Measurements from ENCODE around the gene CHRM1. TPM values are rescaled to one million over a fixed set of nuclear protein-coding genes. Genes with fewer than 3 reads are reported as not detected.
A peak's percentile ranks its signal among the peaks of the same experiment; 100 is the strongest.

Gene CHRM1
- total RNA-seq, 4 donors from 2014 or later, result not detected

- H3K27ac ChIP-seq, result peak overlapping the region in 2 of 4 donors; percentile 11 to 27
- 53 to 61% methylated on average over 6 to 9 of the region's 9 CpGs for WGBS, 2 donors
Observed at GRCh38 chr11:62908468-62909072, 12.6 kb downstream of the CHRM1 start.

GRCh38 chr11:62905927-62906531 lies 15.1 kb downstream of the CHRM1 start:
- peak; percentile 70 to 87 for DNase-seq (ENCODE audit: low spot score in 2 of 2)
- H3K9me3 ChIP-seq, result no peaks in the 10 kb centered on the region
- H3K4me3 ChIP-seq, result no peak overlapping the region
- 12 to 16% methylated on average over 14 of the region's 14 CpGs for WGBS, 2 donors
- H3K4me1 ChIP-seq, result peaks cover 0 to 20% (median 11%) of the 10 kb centered on the region in 4 donors
- no peaks in the 10 kb centered on the region for H3K27me3 ChIP-seq
- TF ChIP-seq POLR2A (IDR thresholded peaks at IDR 0.05) (no peak), CTCF (IDR thresholded peaks at IDR 0.05) (peak; percentile 94 to 99 (median 97))
- H3K27ac ChIP-seq, result no peak overlapping the region
- H3K36me3 ChIP-seq, result no peaks in the 10 kb centered on the region

More at GRCh38 chr11:62908468-62909072, 12.6 kb downstream of the CHRM1 start:
- no peak for DNase-seq (ENCODE audit: low spot score in 2 of 2)
- Histone ChIP-seq H3K27me3 (no peaks in the 10 kb centered on the region), H3K9me3 (no peaks in the 10 kb centered on the region), H3K4me1 (peaks cover 0 to 20% (median 9%) of the 10 kb centered on the region in 4 donors), H3K4me3 (no peak overlapping the region), H3K36me3 (no peaks in the 10 kb centered on the region)
- TF ChIP-seq POLR2A (IDR thresholded peaks at IDR 0.05) (no peak), EP300 (IDR thresholded peaks at IDR 0.05) (no peak), CTCF (IDR thresholded peaks at IDR 0.05) (no peak)

- TF ChIP-seq POLR2A (IDR thresholded peaks at IDR 0.05), result no peak
- TF ChIP-seq EP300 (IDR thresholded peaks at IDR 0.05), result no peak
- TF ChIP-seq CTCF (IDR thresholded peaks at IDR 0.05), result no peak
- H3K27me3 ChIP-seq, result no peaks in the 10 kb centered on the region
- peaks cover 0 to 20% (median 11%) of the 10 kb centered on the region in 4 donors for H3K4me1 ChIP-seq
- WGBS, 2 donors, result 28 to 36% methylated on average over 3 of the region's 3 CpGs
- no peak overlapping the region for H3K27ac ChIP-seq
- no peak for DNase-seq (ENCODE audit: low spot score in 2 of 2)
- H3K36me3 ChIP-seq, result no peaks in the 10 kb centered on the region
- H3K4me3 ChIP-seq, result no peak overlapping the region
- H3K9me3 ChIP-seq, result no peaks in the 10 kb centered on the region
Observed at GRCh38 chr11:62905296-62905695, 15.9 kb downstream of the CHRM1 start.

GRCh38 chr11:62902932-62903331 lies 18.2 kb downstream of the CHRM1 start:
- WGBS, 2 donors, result 23% methylated on average over 1 of the region's 1 CpG
- Histone ChIP-seq H3K36me3 (no peaks in the 10 kb centered on the region), H3K27ac (no peak overlapping the region), H3K4me3 (no peak overlapping the region), H3K9me3 (no peaks in the 10 kb centered on the region), H3K27me3 (no peaks in the 10 kb centered on the region), H3K4me1 (peaks cover 0 to 6% (median 3%) of the 10 kb centered on the region in 4 donors)
- no peak for TF ChIP-seq EP300 (IDR thresholded peaks at IDR 0.05)
- TF ChIP-seq CTCF (IDR thresholded peaks at IDR 0.05), result no peak
- TF ChIP-seq POLR2A (IDR thresholded peaks at IDR 0.05), result no peak
- no peak for DNase-seq (ENCODE audit: low spot score in 2 of 2)

GRCh38 chr11:62898027-62898426 lies 23.1 kb downstream of the CHRM1 start:
- TF ChIP-seq POLR2A (IDR thresholded peaks at IDR 0.05), result no peak
- no peak for TF ChIP-seq EP300 (IDR thresholded peaks at IDR 0.05)
- TF ChIP-seq CTCF (IDR thresholded peaks at IDR 0.05), result no peak

More at GRCh38 chr11:62898027-62898426, 23.1 kb downstream of the CHRM1 start:
- Histone ChIP-seq H3K4me3 (no peak overlapping the region), H3K27ac (no peak overlapping the region), H3K9me3 (no peaks in the 10 kb centered on the region), H3K27me3 (no peaks in the 10 kb centered on the region), H3K36me3 (no peaks in the 10 kb centered on the region), H3K4me1 (no peaks in the 10 kb centered on the region)
- DNase-seq (ENCODE audit: low spot score in 2 of 2), result no peak

Data from tibial nerve (tissue), 4 donors.